Inflammatory macrophage treated with lipopolysaccharide for 1 hour (primary cell): ENCODE data around the gene PGBD2.
"Not testable (repeated sequence)": the region's sequence is repeated elsewhere in the genome, so short reads cannot be mapped to it uniquely, and the experiment has no call there.

Experiments used
- DNase-seq, 2 donors: peaks; one replicate each; pipeline ENCODE4 v3.0.0-alpha.2; 2020 to 2022

Gene PGBD2

GRCh38 chr1:248928122-248928521 lies 22.1 kb downstream of the PGBD2 start:
- peak in 1 of 2 donors; percentile 8 for DNase-seq

DNA sequence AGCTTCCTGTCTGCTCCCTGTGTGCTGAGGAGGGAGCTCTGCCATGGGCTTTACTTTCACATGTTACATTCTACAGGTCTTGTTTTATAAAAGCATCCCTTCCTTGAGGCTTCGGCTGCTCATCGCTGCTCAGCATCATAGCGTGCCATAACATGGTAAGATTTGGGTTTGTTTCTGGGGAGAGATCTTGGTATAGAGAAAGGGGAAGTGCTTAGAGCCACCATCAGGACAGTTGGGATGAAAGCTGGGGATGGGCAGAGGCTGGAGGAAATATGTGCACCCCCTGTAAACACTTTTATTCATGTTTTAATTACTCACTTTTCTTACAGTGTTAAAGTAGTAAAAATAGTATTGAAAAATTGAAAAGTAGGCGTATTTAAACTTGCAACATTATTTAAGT lies 24.0 kb downstream of the PGBD2 start:
- DNase-seq = not testable (repeated sequence)

DNA sequence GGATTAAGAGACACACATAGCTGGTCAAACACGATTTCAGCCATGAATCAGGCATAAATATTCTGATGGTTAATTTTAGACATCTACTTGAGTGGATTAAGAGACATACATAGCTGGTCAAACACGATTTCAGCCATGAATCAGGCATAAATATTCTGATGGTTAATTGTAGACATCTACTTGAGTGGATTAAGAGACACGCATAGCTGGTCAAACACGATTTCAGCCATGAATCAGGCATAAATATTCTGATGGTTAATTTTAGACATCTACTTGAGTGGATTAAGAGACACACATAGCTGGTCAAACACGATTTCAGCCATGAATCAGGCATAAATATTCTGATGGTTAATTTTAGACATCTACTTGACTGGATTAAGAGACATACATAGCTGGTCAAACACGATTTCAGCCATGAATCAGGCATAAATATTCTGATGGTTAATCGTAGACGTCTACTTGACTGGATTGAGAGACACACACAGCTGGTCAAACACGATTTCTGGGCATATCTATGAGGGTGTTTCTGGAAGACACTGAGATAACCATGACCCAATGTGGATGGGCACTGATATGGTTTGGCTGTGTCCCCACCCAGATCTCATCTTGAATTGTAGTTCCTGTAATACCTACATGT lies 32.3 kb downstream of the PGBD2 start:
- not testable (repeated sequence) for DNase-seq

GRCh38 chr1:248944134-248944999 lies 38.3 kb downstream of the PGBD2 start:
- not testable (repeated sequence) for DNase-seq

DNA sequence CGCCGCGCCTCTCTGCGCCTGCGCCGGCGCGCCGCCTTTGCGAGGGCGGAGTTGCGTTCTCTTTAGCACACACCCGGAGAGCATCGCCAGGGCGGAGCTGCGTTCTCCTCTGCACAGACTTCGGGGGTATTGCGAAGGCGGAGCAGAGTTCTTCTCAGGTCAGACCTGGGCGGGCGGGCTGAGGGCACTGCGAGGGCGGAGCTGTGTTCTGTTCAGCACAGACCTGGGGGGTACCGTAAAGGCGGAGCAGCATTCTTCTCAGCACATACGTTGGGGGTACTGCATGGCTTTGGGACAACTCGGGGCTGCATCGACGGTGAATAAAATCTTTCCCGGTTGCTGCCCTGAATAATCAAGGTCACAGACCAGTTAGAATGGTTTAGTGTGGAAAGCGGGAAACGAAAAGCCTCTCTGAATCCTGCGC lies 39.0 kb downstream of the PGBD2 start:
- DNase-seq = not testable (repeated sequence)

GRCh38 chr1:248945453-248945852 lies 39.4 kb downstream of the PGBD2 start:
- not testable (repeated sequence) for DNase-seq

DNA sequence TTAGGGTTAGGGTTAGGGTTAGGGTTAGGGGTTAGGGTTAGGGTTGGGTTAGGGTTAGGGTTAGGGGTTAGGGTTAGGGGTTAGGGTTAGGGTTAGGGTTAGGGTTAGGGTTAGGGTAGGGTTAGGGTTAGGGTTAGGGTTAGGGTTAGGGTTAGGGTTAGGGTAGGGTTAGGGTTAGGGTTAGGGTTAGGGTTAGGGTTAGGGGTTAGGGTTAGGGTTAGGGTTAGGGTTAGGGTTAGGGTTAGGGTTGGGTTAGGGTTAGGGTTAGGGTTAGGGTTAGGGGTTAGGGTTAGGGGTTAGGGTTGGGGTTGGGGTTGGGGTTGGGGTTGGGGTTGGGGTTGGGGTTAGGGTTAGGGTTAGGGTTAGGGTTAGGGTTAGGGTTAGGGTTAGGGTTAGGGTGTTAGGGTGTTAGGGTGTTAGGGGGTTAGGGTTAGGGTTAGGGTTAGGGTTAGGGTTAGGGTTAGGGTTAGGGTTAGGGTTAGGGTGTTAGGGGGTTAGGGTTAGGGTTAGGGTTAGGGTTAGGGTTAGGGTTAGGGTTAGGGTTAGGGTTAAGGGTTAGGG lies 39.9 kb downstream of the PGBD2 start:
- DNase-seq = not testable (repeated sequence)
